CD14-positive monocyte (primary cell): Measurements from ENCODE around the gene CAMTA1. TPM values are rescaled to one million over a fixed set of nuclear protein-coding genes. Genes with fewer than 3 reads are reported as not detected.
A peak's percentile ranks its signal among the peaks of the same experiment; 100 is the strongest.

Experiments used
- DNase-seq, 3 donors: peaks; one replicate each; pipeline ENCODE4 v3.0.0-alpha.2; 2011 to 2022
- H2AFZ ChIP-seq: 2 replicates; pipeline ENCODE4 v1.6.0; 2012; ENCODE audit warnings: mild to moderate bottlenecking, low read depth, low read length, inconsistent platforms; ENCODE audit not compliant: insufficient read depth, poor library complexity, severe bottlenecking
- H3K27ac ChIP-seq, 2 donors: 1 replicate in 1 of 2; 2 replicates in 1 of 2; pipeline ENCODE4 v1.5.1; 2012 to 2013; ENCODE audit warnings: low read length in 2 of 2, control low read depth in 1 of 2, inconsistent platforms in 1 of 2, low read depth in 1 of 2, mild to moderate bottlenecking in 1 of 2
- H3K27me3 ChIP-seq, 2 donors: one replicate each; pipeline versions ENCODE4 v1.6.0 to v1.6.1; 2011 to 2013; ENCODE audit warnings: low read length in 2 of 2; ENCODE audit not compliant: control insufficient read depth in 2 of 2, insufficient read depth in 2 of 2
- H3K36me3 ChIP-seq, 2 donors: replicated peaks in 1 of 2; 1 replicate in 1 of 2; 2 replicates in 1 of 2; pipeline versions ENCODE4 v1.5.1 to v1.6.1; 2012 to 2013; ENCODE audit warnings: low read length in 2 of 2, control low read depth in 1 of 2, inconsistent platforms in 1 of 2, mild to moderate bottlenecking in 1 of 2; ENCODE audit not compliant: insufficient read depth in 2 of 2, control insufficient read depth in 1 of 2
- H3K4me1 ChIP-seq, 2 donors: 1 replicate in 1 of 2; 2 replicates in 1 of 2; pipeline versions ENCODE4 v1.5.1 to v1.6.1; 2012 to 2013; ENCODE audit warnings: low read length in 2 of 2, control low read depth in 1 of 2, inconsistent platforms in 1 of 2, mild to moderate bottlenecking in 1 of 2, moderate library complexity in 1 of 2; ENCODE audit not compliant: insufficient read depth in 2 of 2, control insufficient read depth in 1 of 2
- H3K4me2 ChIP-seq: replicated peaks from 2 replicates; pipeline ENCODE3; 2012; ENCODE audit warnings: low read length, moderate library complexity, mild to moderate bottlenecking; ENCODE audit not compliant: poor library complexity, severe bottlenecking; ENCODE audit errors: extremely low read depth
- H3K4me3 ChIP-seq, 3 experiments: fragments of 200-600 bp in 1 of 3; sonication (generic) in 1 of 3; replicated peaks in 1 of 3; 1 replicate in 2 of 3; 2 replicates in 1 of 3; pipeline ENCODE4 v1.5.1; 2011 to 2013; ENCODE audit warnings: low read length in 3 of 3, mild to moderate bottlenecking in 3 of 3, control low read depth in 2 of 3, low read depth in 2 of 3, inconsistent platforms in 1 of 3, moderate library complexity in 1 of 3
- H3K79me2 ChIP-seq: 2 replicates; pipeline ENCODE4 v1.6.0; 2012; ENCODE audit warnings: mild to moderate bottlenecking, control low read depth, inconsistent platforms, low read length, moderate library complexity; ENCODE audit not compliant: insufficient read depth
- H3K9ac ChIP-seq: 2 replicates; pipeline ENCODE4 v1.6.0; 2017; ENCODE audit warnings: low read length, mild to moderate bottlenecking; ENCODE audit not compliant: insufficient read depth, poor library complexity, severe bottlenecking
- H3K9me3 ChIP-seq, 2 donors: replicated peaks in 1 of 2; 1 replicate in 1 of 2; 2 replicates in 1 of 2; pipeline versions ENCODE4 v1.5.1 to v1.6.1; 2012 to 2013; ENCODE audit warnings: low read length in 2 of 2, control low read depth in 1 of 2; ENCODE audit not compliant: control insufficient read depth in 1 of 2, insufficient read depth in 1 of 2
- H4K20me1 ChIP-seq: 2 replicates; pipeline ENCODE4 v1.6.0; 2012; ENCODE audit warnings: mild to moderate bottlenecking, low read length, control low read depth, moderate library complexity; ENCODE audit not compliant: insufficient read depth
- H3K27ac Mint-ChIP-seq, 7 donors: one replicate each; pipeline ENCODE4 v1.8.0; 2020; ENCODE audit warnings: mild to moderate bottlenecking in 7 of 7, mixed read lengths in 7 of 7, moderate library complexity in 6 of 7, inconsistent platforms in 2 of 7
- H3K27me3 Mint-ChIP-seq, 3 donors: one replicate each; pipeline ENCODE4 v1.8.0; 2021 to 2022; ENCODE audit warnings: low read depth in 3 of 3, mild to moderate bottlenecking in 3 of 3, mixed read lengths in 3 of 3, moderate library complexity in 3 of 3, inconsistent platforms in 1 of 3
- H3K36me3 Mint-ChIP-seq, 2 donors: one replicate each; pipeline ENCODE4 v1.8.0; 2020; ENCODE audit warnings: mixed read lengths in 2 of 2, inconsistent platforms in 1 of 2, mild to moderate bottlenecking in 1 of 2
- H3K4me1 Mint-ChIP-seq: one replicate; pipeline ENCODE4 v1.8.0; 2020; ENCODE audit warnings: mild to moderate bottlenecking, mixed read lengths
- H3K4me3 Mint-ChIP-seq, 2 donors: one replicate each; pipeline ENCODE4 v1.8.0; 2020; ENCODE audit warnings: mild to moderate bottlenecking in 2 of 2, mixed read lengths in 2 of 2, moderate library complexity in 1 of 2
- H3K9me3 Mint-ChIP-seq, 7 donors: one replicate each; pipeline ENCODE4 v1.8.0; 2020 to 2022; ENCODE audit warnings: mixed read lengths in 7 of 7, mild to moderate bottlenecking in 6 of 7, moderate library complexity in 6 of 7, inconsistent platforms in 2 of 7
- WGBS: methylation state at CpG from one replicate; pipeline ENCODE4 v1.1.5; 2013; ENCODE audit warnings: missing lambda C conversion rate; ENCODE audit not compliant: insufficient coverage; 5-methylcytosine and 5-hydroxymethylcytosine counted together
- intact Hi-C, 2 donors: fragments of 100-400 bp; cut with micrococcal nuclease; formaldehyde crosslinking; loops; one replicate each; pipeline versions ENCODE4 v1.15.0 to v1.15.1; 2023
- polyA plus RNA-seq, 3 donors: library from polyadenylated mRNA; depleted of rRNA in 1 of 3; unstranded in 2 of 3; stranded (reverse) in 1 of 3; fragments of 300-500 nt in 2 of 3; fragments of >200 nt in 1 of 3; fragmentation: Illumina TruSeq in 2 of 3; gene quantifications; 1 replicate in 2 of 3; 2 replicates in 1 of 3; pipeline ENCODE4 v1.2.3, GENCODE V29; 2012 to 2021
- TF ChIP-seq, protein P1 (sequence below): fragments of 200-600 bp; IDR thresholded peaks from one replicate; pipeline ENCODE4 v1.8.0; 2022; ENCODE audit warnings: antibody characterized with exemption, mild to moderate bottlenecking

The CAMTA1 gene
- polyA plus RNA-seq, 3 donors: 52.0 to 89.6 (median 78.3) TPM

- Mint-ChIP-seq H3K9me3 (peaks cover 2 to 11% (median 5%) of the 10 kb centered on the region in 7 donors), H3K4me3 (peak overlapping the region in 1 of 2 donors; percentile 62), H3K27me3 (peaks cover 52 to 61% (median 54%) of the 10 kb centered on the region in 3 donors), H3K36me3 (no peaks in the 10 kb centered on the region), H3K27ac (no peak overlapping the region), H3K4me1 (peaks cover 8% of the 10 kb centered on the region)
- intact Hi-C loops: no loop called here
- no peaks in the 10 kb centered on the region for H3K36me3 ChIP-seq
- H3K79me2 ChIP-seq: no peaks in the 10 kb centered on the region
- H3K27ac ChIP-seq: no peak overlapping the region
- H3K9me3 ChIP-seq: peaks cover 0 to 5% of the 10 kb centered on the region in 2 donors
- H3K4me3 ChIP-seq: no peak overlapping the region
- no peak overlapping the region for H3K4me2 ChIP-seq
- WGBS: 57% methylated on average over 5 of the region's 8 CpGs
- no peak overlapping the region for H3K9ac ChIP-seq
- H3K27me3 ChIP-seq: peaks cover 8 to 44% of the 10 kb centered on the region in 2 donors
- DNase-seq: no peak
- no peaks in the 10 kb centered on the region for H4K20me1 ChIP-seq
- no peak overlapping the region for H2AFZ ChIP-seq
- TF ChIP-seq, protein P1, sequence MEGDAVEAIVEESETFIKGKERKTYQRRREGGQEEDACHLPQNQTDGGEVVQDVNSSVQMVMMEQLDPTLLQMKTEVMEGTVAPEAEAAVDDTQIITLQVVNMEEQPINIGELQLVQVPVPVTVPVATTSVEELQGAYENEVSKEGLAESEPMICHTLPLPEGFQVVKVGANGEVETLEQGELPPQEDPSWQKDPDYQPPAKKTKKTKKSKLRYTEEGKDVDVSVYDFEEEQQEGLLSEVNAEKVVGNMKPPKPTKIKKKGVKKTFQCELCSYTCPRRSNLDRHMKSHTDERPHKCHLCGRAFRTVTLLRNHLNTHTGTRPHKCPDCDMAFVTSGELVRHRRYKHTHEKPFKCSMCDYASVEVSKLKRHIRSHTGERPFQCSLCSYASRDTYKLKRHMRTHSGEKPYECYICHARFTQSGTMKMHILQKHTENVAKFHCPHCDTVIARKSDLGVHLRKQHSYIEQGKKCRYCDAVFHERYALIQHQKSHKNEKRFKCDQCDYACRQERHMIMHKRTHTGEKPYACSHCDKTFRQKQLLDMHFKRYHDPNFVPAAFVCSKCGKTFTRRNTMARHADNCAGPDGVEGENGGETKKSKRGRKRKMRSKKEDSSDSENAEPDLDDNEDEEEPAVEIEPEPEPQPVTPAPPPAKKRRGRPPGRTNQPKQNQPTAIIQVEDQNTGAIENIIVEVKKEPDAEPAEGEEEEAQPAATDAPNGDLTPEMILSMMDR: no peak
- H3K4me1 ChIP-seq: peaks cover 5 to 7% of the 10 kb centered on the region in 2 donors
These were observed 182.3 kb downstream of the CAMTA1 start for GRCh38 chr1:6967431-6968111.

DNA sequence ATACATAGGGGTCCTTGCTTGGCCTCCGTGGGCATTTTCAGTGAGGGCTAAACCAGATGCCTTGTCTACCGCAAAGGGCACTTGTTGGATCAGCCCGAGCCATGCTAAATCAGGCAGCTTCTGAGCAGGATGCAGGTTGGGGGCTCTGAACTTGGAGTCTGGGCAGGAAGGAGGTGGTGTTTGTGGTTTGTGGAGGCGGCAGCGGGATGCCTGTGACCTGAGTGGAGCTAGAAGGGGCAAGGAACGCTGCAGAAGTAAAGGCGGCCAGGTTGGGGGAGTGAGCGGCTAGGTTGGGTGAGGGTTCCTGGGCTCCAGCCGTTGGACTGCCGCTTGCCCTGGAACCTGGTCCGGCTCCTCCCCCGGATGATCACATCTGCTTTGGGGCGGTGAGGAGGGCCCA is 183.9 kb downstream of the CAMTA1 start:
- intact Hi-C loops: no loop called here
- Histone ChIP-seq H4K20me1 (no peaks in the 10 kb centered on the region), H3K27me3 (peaks cover 8 to 33% of the 10 kb centered on the region in 2 donors), H3K9me3 (no peaks in the 10 kb centered on the region), H3K36me3 (no peaks in the 10 kb centered on the region), H2AFZ (no peak overlapping the region), H3K9ac (no peak overlapping the region), H3K4me1 (no peaks in the 10 kb centered on the region), H3K27ac (no peak overlapping the region), H3K4me3 (no peak overlapping the region), H3K4me2 (no peak overlapping the region), H3K79me2 (no peaks in the 10 kb centered on the region)
- Mint-ChIP-seq H3K27me3 (peaks cover 41 to 50% (median 45%) of the 10 kb centered on the region in 3 donors), H3K36me3 (no peaks in the 10 kb centered on the region), H3K4me1 (no peaks in the 10 kb centered on the region), H3K9me3 (peaks cover 0 to 5% (median 0%) of the 10 kb centered on the region in 7 donors), H3K4me3 (peak overlapping the region in 1 of 2 donors; percentile 60), H3K27ac (no peak overlapping the region)
- no peak for DNase-seq
- TF ChIP-seq, protein P1: no peak
- whole genome bisulfite sequencing: 2% methylated on average over 12 of the region's 13 CpGs
